A549 (cell line): ENCODE data around the gene METTL17.

Experiments used
- CEBPB ChIP-seq, 2 experiments: fragments of >200 bp in 1 of 2; sonication (Bioruptor Twin) in 1 of 2; formaldehyde crosslinking in 1 of 2; IDR thresholded peaks; 2 replicates each; pipeline ENCODE4 v1.6.1; 2012 to 2016
- CHD2 ChIP-seq: fragments of 150-350 bp; IDR thresholded peaks from 2 replicates; pipeline ENCODE4 v1.6.1; 2014; ENCODE audit warnings: low read length; ENCODE audit not compliant: partially characterized antibody
- CTCF ChIP-seq: fragments of >200 bp; sonication (Bioruptor Twin); formaldehyde crosslinking; IDR thresholded peaks from 3 replicates; pipeline ENCODE4 v1.5.1; 2016
- ELK1 ChIP-seq: fragments of 150-350 bp; IDR thresholded peaks from 2 replicates; pipeline ENCODE4 v1.6.1; 2014; ENCODE audit warnings: low read depth, mild to moderate bottlenecking, low read length
- EP300 ChIP-seq, 2 experiments: fragments of >200 bp; sonication (Bioruptor Twin); formaldehyde crosslinking; IDR thresholded peaks; 2 replicates in 1 of 2; 3 replicates in 1 of 2; pipeline ENCODE4 v1.6.1; 2016 to 2017
- ESRRA ChIP-seq: fragments of 150-350 bp; IDR thresholded peaks from 2 replicates; pipeline ENCODE4 v1.6.1; 2014; ENCODE audit warnings: mild to moderate bottlenecking, low read length, borderline replicate concordance
- MAFK ChIP-seq: fragments of 450-650 bp; IDR thresholded peaks from 2 replicates; pipeline ENCODE4 v1.6.1; 2014; ENCODE audit not compliant: partially characterized antibody
- MAX ChIP-seq: IDR thresholded peaks from 2 replicates; pipeline ENCODE4 v1.6.1; 2012
- MAZ ChIP-seq: fragments of 150-350 bp; IDR thresholded peaks from 2 replicates; pipeline ENCODE4 v1.6.1; 2014; ENCODE audit warnings: antibody characterized with exemption, low read depth, low read length, borderline replicate concordance
- POLR2A ChIP-seq: IDR thresholded peaks from 2 replicates; pipeline ENCODE4 v1.6.1; 2012; ENCODE audit warnings: mild to moderate bottlenecking, low read length
- RFX5 ChIP-seq: fragments of 450-650 bp; IDR thresholded peaks from 2 replicates; pipeline ENCODE4 v1.7.1; 2014; ENCODE audit warnings: antibody characterized with exemption, mild to moderate bottlenecking, moderate library complexity
- SREBF2 ChIP-seq: fragments of 450-650 bp; IDR thresholded peaks from 2 replicates; pipeline ENCODE4 v1.6.1; 2014; ENCODE audit warnings: mild to moderate bottlenecking, moderate library complexity

- TF ChIP-seq MAFK (no peak), RFX5 (no peak), MAX (no peak), ESRRA (no peak), SREBF2 (no peak), EP300 (IDR thresholded peaks at IDR 0.05) (no peak), CTCF (no peak), CHD2 (no peak), MAZ (no peak), POLR2A (no peak), CEBPB (IDR thresholded peaks at IDR 0.05) (no peak), ELK1 (no peak)
Measured at GRCh38 chr14:21015312-21015711, 25.5 kb downstream of the METTL17 start.
